ENCODE results near the gene BASP1. TPM values are rescaled to one million over a fixed set of nuclear protein-coding genes. Genes with fewer than 3 reads are reported as not detected.

The BASP1 gene
- total and polyA plus RNA-seq, 2 experiments from 2014 or later, result 87.5 to 114 TPM

GRCh38 chr5:17184588-17184987, 32.8 kb upstream of the BASP1 start:
- no peak overlapping the region for H3K27ac ChIP-seq (ENCODE audit: low read depth)
- peaks cover 4% of the 10 kb centered on the region; the same call in 2 of the 3 replicates for H3K36me3 Mint-ChIP-seq (ENCODE audit: low read depth)
- no peak for TF ChIP-seq NANOG (IDR thresholded peaks at IDR 0.05; ENCODE audit: borderline replicate concordance)
- TF ChIP-seq, protein P1, sequence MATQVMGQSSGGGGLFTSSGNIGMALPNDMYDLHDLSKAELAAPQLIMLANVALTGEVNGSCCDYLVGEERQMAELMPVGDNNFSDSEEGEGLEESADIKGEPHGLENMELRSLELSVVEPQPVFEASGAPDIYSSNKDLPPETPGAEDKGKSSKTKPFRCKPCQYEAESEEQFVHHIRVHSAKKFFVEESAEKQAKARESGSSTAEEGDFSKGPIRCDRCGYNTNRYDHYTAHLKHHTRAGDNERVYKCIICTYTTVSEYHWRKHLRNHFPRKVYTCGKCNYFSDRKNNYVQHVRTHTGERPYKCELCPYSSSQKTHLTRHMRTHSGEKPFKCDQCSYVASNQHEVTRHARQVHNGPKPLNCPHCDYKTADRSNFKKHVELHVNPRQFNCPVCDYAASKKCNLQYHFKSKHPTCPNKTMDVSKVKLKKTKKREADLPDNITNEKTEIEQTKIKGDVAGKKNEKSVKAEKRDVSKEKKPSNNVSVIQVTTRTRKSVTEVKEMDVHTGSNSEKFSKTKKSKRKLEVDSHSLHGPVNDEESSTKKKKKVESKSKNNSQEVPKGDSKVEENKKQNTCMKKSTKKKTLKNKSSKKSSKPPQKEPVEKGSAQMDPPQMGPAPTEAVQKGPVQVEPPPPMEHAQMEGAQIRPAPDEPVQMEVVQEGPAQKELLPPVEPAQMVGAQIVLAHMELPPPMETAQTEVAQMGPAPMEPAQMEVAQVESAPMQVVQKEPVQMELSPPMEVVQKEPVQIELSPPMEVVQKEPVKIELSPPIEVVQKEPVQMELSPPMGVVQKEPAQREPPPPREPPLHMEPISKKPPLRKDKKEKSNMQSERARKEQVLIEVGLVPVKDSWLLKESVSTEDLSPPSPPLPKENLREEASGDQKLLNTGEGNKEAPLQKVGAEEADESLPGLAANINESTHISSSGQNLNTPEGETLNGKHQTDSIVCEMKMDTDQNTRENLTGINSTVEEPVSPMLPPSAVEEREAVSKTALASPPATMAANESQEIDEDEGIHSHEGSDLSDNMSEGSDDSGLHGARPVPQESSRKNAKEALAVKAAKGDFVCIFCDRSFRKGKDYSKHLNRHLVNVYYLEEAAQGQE (IDR thresholded peaks at IDR 0.05; ENCODE audit: unreplicated experiment), result no peak
- TF ChIP-seq POLR2AphosphoS5 (IDR thresholded peaks at IDR 0.05; ENCODE audit: low read depth), result no peak
- no peak for TF ChIP-seq ZNF114 (CRISPR knock-in tag; IDR thresholded peaks at IDR 0.05)
- no peak for TF ChIP-seq EZH2phosphoT487 (IDR thresholded peaks at IDR 0.05; ENCODE audit: unreplicated experiment)
- no peak for TF ChIP-seq EZH2 (IDR thresholded peaks at IDR 0.05; ENCODE audit: low read depth, unreplicated experiment)
- TF ChIP-seq CREB1 (CRISPR knock-in tag; IDR thresholded peaks at IDR 0.05; ENCODE audit: low read depth), result no peak
- no peak for TF ChIP-seq ZNF331 (CRISPR knock-in tag; IDR thresholded peaks at IDR 0.05; ENCODE audit: low read depth)
- TF ChIP-seq, protein P2, sequence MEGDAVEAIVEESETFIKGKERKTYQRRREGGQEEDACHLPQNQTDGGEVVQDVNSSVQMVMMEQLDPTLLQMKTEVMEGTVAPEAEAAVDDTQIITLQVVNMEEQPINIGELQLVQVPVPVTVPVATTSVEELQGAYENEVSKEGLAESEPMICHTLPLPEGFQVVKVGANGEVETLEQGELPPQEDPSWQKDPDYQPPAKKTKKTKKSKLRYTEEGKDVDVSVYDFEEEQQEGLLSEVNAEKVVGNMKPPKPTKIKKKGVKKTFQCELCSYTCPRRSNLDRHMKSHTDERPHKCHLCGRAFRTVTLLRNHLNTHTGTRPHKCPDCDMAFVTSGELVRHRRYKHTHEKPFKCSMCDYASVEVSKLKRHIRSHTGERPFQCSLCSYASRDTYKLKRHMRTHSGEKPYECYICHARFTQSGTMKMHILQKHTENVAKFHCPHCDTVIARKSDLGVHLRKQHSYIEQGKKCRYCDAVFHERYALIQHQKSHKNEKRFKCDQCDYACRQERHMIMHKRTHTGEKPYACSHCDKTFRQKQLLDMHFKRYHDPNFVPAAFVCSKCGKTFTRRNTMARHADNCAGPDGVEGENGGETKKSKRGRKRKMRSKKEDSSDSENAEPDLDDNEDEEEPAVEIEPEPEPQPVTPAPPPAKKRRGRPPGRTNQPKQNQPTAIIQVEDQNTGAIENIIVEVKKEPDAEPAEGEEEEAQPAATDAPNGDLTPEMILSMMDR (conservative IDR thresholded peaks at IDR 0.05; ENCODE audit: low read depth in 2 of 2), result no peak
- TF ChIP-seq ZNF462 (CRISPR knock-in tag; IDR thresholded peaks at IDR 0.05), result no peak
- no peak for TF ChIP-seq JUNB (IDR thresholded peaks at IDR 0.05; ENCODE audit: unreplicated experiment)
- TF ChIP-seq STAT1 (IDR thresholded peaks at IDR 0.05; ENCODE audit: unreplicated experiment), result no peak
- TF ChIP-seq, protein P3, sequence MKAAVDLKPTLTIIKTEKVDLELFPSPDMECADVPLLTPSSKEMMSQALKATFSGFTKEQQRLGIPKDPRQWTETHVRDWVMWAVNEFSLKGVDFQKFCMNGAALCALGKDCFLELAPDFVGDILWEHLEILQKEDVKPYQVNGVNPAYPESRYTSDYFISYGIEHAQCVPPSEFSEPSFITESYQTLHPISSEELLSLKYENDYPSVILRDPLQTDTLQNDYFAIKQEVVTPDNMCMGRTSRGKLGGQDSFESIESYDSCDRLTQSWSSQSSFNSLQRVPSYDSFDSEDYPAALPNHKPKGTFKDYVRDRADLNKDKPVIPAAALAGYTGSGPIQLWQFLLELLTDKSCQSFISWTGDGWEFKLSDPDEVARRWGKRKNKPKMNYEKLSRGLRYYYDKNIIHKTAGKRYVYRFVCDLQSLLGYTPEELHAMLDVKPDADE (IDR thresholded peaks at IDR 0.05), result no peak
- H3K9me3 Mint-ChIP-seq, result peaks cover 4% of the 10 kb centered on the region; the same call in 2 of the 3 replicates
- no peak for DNase-seq (ENCODE audit: low spot score)
- H3K4me1 Mint-ChIP-seq, result no peaks in the 10 kb centered on the region; the same call in 2 of the 3 replicates
- H4K20me1 ChIP-seq (replicated peaks; ENCODE audit: insufficient read depth), result no peaks in the 10 kb centered on the region
- H3K27me3 ChIP-seq (ENCODE audit: insufficient read depth), result no peaks in the 10 kb centered on the region
- no peak overlapping the region for H2AFZ ChIP-seq
- no peak overlapping the region for H3K27ac Mint-ChIP-seq
- no peaks in the 10 kb centered on the region for H3K9me2 ChIP-seq (ENCODE audit: insufficient read depth)
- no peak for ATAC-seq
- no peaks in the 10 kb centered on the region for H3F3A ChIP-seq (replicated peaks; ENCODE audit: low read depth)
- no peaks in the 10 kb centered on the region for H3K27me3 Mint-ChIP-seq (ENCODE audit: insufficient read depth, low read depth, poor library complexity)
- no peak overlapping the region for H3K4me3 Mint-ChIP-seq
- H3K36me3 ChIP-seq (ENCODE audit: insufficient read depth), result no peaks in the 10 kb centered on the region
- H3K4me2 ChIP-seq, result no peak overlapping the region
- H3K4me1 ChIP-seq (ENCODE audit: insufficient read depth), result no peaks in the 10 kb centered on the region
- no peak overlapping the region for H3K4me3 ChIP-seq
- no peaks in the 10 kb centered on the region for H3K79me2 ChIP-seq (replicated peaks; ENCODE audit: insufficient read depth)

Data from GM23338 (cell line).